GM18861 (cell line): Measurements from ENCODE around the gene HS3ST3B1.

Experiments
- ATAC-seq: cut with Tn5 transposase; IDR thresholded peaks from one replicate; pipeline ENCODE4 v1.9.1; 2021; ENCODE audit not compliant: unreplicated experiment

HS3ST3B1 gene

DNA sequence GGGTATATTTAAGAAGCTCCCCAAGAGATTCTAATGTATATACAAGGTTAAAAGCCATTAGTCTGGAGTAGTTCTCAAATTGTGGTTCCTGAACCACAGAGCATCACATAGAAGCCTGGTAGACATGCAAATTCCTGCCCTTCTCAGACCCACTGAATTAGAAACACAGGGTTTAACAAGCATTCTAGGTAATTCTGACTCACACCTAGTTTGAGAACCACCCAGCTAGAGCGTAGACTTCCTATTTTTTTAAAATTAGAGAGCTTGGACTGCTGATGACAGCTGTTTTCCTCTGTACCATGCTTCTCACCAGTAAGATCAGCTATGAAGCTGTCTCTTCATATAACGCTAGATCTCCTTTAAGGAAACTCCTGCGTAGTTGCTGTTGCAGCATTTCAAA, 50.6 kb downstream of the HS3ST3B1 start:
- peak; percentile 92 for ATAC-seq

DNA sequence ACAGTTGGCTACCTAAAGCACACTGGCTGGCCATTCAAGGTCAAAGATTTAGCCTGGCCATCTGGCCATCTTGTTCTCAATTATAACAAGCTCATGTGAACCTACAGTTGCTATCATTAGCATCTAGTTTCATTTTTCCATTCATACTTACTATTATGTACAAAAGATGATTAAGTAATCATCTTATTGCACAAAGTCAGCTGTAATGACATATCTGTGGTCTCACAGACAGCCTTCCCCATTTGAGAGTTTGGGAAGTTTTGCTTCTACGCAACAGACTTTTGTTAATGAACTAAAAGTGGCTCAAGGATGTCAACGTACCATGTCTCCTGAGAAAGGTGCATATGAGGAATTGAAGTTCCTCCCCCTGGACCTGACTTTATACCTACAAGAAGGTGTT, 51.3 kb downstream of the HS3ST3B1 start:
- no peak for ATAC-seq

DNA sequence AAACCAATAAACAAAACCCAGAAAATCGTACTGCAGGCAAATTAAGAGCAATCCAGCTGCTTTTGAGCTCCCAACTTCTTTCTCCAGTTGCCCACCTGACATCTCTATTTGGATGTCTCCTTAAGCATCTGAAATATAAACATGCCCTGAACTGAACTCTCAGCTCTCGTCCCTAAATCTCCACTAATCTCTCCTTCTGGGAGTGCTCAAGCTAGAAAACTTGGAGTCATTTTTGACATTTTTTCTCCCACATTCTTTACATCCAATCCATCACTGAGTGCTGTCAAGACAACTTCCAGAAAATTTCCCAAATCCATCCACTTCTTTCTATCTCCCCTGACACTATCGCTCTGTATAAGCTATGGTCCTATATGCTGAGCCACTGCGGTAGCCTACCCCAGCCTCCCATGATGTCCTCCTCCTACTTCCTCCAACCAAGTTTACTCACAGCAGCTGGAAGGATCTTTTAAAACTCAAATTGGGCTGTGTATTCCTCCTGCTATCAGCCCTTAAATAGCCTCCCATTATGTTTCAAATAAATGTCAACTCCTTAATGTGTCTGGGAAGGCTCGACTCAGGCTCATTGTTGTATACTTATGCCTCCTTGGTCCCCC, 53.1 kb downstream of the HS3ST3B1 start:
- no peak for ATAC-seq

DNA sequence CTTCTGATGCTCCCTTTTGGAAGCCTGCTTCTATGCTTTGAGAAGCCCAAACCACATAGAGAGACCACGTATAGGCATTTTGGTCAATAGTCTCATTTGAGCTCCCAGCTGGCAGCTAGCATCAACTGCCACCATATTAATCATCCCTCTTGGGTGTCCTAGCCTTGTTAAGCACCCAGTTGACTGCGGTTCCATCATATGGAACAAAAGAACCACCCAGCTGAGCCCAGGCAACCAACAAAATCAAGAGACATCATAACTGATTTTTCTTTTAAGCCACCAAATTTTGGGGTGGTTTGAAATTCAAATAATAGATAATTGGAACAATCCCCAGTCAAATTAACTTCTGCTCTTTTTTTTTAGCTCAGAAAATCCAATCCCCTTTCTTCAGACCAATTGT, 53.9 kb downstream of the HS3ST3B1 start:
- ATAC-seq: no peak

DNA sequence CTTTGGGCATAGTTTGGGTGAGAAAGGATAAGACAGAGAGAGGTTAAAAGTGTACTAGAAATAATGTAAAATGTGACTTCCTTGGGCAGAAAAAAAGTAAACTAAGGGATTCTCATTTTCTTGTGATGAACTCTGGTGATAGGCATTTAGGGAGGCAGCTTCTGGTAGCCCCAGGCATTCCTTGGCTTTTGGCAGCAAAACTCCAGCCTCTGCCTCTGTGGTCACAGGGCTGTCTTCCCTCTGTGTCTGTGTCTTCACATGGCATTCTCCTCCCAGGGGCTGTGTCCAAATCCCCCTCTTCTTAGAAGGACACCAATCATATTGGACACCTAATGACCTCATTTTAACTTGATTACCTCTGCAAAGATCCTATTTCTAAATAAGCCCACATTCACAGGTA, 54.7 kb downstream of the HS3ST3B1 start:
- ATAC-seq: no peak

DNA sequence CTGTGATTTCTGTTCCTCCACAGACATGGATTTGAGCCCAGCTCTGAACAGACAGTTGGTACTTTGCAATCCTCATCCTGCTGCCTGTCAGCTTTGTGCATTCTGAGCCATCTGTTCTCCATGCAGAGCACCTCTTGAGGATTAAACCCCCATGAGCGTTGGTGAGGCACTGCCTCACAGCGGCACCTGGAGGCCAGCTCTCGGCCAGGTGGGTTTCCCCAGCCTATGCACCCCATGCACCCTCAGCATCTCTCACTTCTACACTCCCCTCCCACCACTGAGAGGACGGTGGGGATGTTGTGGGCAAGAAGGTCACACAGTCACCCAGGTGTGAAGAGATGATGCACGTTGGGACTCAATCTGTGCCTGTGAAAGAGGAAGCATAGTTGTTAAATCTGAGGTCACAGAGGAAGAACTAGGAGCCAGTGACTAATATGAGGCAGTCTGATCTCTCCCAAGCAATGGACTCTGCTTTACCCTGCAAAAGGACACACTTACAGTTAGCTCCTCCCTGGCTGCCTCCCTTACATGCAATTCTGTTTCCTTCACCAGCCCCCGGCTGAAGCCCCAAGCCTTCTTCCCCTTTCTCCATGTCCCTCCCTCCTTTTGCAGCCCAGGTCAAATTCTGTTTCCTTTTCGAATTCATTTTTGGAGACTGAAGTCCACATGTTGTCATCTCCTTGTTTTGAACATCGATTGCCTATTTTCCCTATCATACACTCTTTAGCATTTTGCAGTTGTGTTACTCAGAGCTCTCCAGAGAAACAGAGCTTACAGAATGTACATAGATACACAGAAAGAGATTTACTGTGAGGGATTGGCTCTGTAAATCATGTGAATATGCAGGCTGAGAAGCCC, 58.5 kb downstream of the HS3ST3B1 start:
- peak; percentile 94 for ATAC-seq

DNA sequence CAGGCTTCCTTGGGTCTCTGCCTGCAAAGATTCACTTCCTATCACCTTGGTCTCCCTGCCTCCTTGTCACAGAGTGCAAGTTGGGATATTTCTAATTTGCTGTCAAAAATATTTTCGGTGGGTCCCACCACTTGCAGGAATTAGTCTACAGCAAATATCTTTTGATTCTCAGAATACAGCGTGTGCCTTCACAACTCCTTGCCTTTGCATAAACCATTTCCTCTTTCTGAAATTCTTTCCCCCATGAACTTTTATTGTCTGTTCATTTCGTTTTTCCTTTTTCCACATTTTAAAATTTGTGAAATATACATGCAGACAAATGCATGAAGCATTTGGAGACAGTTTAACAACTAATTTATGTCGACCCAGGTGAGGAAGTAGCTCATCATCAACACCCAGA, 60.0 kb downstream of the HS3ST3B1 start:
- no peak for ATAC-seq

DNA sequence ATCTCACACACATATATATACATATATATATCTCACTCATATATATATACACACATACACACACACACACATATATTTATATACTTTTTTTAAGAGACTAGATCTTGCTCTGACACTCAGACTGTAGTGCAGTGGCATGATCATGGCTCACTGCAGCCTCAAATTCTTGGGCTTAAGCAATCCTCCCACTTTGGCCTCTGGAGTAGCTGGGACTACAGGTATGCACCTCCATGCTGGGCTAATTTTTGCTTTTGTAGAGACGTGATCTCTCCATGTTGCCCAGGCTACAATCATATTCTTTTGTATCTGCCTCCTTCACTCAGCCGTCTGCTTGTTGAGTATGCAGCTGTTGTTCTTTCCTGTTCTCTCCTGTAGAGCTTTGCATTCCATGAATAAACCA, 60.6 kb downstream of the HS3ST3B1 start:
- no peak for ATAC-seq

DNA sequence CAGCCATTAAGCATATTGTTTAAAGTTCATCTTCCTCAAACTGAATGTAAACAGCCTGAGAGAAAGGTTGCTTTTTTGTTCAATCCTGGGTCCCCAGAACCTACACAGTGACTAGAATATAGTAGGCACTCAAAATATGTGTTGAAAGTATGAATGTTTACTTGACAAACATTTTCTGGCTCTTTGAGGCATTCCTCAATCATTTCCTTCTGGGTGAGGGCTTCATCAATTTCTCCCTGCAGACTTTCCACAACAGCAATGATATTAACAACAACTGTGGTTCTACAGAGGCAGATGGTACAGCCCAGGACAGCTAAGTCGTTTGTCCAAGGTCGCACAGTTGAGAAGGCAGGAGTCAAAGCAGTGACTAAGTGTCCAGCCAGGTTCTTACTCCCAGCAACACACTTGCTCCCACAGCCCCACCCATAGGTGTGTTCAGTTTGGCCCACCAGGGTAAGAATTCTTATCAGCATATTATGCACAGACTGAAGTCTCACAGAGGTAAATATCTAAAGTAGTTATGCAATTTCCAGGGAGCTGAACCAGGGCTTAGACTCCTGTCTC, 61.1 kb downstream of the HS3ST3B1 start:
- ATAC-seq: no peak

DNA sequence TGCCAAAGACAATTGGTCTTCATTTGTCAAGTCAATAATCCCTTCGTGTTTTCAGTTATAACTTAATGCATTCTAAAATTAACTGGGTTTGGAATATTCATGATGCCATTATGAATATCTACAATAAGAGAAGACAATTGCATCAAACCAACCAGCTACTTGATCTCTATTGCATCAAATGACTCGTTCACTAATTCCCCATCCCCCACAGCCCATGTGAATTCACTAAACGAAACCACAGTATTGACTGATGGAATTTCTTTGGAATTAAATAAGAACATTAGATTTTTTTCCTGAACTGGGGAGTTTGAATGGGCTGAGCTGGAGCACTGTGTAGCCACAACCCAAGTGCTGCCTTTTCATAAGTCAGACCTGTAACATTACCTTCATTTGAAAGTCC, 65.3 kb downstream of the HS3ST3B1 start:
- no peak for ATAC-seq

DNA sequence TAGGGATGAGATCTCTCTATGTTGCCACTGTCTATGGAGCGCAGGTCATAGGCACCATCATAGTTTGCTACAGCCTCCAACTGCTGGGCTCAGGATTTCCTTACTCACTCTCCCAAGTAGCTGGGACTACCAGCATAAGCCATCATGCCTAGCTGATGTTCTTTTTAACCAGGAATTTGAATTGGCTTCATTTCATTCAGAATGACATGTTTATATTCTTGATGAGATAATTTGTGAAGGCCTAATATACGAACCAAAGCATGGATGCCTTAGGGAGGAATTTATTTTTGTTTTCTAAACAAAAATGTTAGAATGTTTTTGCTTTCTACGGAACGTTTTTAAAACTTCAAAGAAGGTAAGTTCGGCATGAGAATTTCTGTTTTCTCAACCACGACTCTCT, 71.6 kb downstream of the HS3ST3B1 start:
- no peak for ATAC-seq

DNA sequence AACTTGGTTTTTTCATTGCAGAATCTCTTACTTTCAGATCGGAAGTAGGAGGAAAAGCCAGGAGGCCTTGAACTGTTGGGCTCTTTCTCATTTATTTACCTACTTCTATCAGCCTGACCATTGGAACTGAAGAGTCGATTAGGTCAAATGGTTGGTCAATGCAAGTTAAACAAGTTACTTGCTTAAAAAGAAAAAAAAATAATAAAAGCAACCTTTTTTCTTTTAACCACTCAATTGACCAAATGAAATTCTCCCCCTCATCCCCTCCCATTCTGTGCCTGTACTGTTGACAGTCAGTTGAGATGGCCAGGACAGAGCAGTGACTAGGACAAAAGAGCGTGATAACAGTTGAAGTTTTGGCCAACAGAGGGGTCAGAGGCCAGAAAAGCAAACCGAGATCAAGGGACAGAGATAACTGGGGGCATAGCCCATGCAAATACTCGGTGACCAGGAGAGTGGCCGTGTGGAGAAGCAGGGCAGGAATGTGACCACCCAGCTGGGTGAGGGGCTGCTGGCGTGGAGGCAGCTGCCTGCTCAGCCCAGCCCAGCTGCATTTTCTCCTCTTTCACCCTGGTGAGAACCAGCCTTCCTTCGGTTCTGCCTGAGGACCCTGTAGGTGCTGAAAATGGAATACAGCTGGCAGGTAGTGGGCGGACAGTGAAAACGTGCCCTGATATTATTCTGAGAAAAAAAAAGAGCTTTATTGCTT, 72.2 kb downstream of the HS3ST3B1 start:
- no peak for ATAC-seq

DNA sequence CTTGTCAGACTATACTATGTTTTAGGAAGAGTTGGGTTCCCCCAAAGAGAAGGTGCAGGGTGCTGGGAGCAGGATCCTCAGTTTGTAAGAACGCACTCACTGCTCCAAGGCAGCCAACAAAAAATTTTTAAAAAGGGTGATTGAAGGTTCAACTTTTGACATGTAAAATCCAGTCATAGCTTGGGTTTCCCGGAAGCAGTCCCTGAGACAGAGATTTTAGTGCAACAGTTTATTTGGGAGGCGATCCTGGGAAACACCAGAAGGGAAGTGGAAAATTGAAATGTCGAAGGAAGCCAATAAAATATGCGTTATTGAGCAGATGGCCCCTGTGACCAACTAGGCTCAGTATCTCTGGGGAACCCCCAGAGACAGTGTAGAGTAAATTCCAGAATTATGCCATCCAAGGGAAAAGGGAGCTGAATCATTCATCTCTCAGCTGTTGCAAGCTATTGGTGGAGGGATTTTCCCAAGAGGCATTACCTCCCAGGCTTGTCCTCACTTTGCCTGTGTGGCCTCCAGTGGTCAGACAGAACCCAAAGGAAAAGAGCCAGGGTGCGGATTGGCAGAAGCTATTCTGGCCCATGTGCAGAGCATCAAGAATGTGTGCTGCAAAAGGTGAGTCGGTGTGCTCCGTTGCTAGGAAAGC, 72.9 kb downstream of the HS3ST3B1 start:
- no peak for ATAC-seq

DNA sequence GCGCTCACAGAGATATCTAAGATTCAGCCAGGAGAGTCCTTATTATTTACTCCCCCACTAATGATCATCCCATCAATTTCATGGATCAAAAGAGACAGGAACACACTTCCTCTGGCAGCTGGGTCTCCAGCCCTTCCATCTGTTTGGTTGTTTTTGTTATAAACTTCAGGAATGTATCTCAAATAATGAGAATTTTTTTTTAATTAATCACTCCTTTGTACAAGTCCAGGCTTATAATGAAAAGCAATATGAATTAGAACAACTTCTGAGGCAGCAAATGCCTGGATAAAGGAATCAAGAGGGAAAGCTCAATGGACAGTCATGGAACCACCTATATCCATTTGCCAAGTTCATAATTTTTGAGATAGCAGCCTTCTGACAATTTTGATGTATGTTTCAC, 73.4 kb downstream of the HS3ST3B1 start:
- no peak for ATAC-seq

DNA sequence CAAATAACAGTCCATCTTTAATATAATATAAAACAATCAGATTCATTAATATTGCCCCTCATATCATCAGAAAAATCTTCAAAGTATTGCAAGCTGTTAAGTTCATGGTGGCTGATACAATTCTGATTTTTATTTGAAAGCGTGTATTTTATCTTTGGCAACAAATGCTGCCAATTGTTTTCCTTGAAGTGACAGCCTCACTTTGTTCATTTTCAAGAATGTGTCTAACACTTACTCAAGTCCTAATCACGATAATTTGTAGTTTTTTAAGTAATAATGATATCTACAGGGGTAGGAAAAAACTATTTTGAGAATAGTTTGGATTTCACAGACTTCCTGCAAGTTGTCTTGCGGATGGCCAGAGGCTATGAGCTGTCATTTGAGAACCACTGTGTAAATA, 75.8 kb downstream of the HS3ST3B1 start:
- ATAC-seq: no peak

DNA sequence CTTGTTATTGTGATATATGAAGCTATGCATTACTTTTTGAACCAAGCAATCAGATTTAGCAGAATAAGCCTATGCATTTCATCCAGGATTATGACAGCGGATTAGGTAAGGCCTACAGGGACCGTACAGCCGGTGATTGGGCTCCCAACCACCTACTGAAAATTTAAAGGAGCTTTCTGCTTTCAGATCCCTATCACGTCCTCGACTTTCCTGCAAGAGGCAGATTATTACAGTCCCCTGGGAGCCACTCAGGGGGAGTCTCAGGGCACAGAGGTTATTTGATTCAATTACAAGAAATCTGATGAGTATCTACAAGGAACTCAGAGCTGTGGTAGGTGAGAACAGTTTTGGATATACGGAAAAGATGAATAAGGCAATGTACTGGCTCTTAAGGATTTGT, 80.7 kb downstream of the HS3ST3B1 start:
- ATAC-seq: no peak

DNA sequence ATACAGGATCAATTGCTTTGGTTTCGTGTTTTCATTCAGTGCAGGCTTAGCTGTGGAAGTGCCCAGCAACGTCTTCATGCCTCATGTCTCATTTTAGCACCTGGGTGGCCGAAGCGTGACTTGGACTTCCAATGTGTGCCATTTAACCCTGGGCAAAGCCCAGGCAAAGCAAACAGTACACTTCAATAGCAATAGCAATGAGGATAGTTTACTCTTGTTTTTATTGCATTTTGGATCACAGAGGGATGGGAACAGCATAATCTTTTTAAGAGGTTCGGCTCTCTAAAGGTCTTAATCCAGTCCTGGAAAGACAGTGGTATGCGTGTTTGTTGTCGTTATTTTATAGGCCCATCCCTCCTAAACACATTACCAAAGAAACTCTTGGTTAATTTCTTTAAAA, 86.2 kb downstream of the HS3ST3B1 start:
- ATAC-seq: no peak

DNA sequence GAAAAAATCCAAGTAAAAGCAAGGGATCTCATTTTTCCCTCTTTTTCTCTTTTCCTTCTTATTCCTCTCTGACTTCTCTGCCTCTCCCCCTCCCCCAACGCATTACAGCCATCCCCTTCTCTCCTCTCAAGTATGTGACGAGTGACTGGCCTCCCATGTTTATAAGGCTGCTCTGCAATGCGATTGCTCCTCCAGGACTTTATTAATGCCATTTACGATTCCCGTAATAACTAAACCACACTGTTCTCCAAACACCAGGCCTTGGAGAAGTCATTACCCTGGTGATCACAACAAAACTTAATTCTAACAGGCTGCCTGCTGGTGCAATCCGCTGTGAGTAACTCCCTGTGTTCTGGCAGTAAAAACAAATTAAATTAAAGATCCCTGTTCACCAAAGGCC, 88.8 kb downstream of the HS3ST3B1 start:
- ATAC-seq: no peak

DNA sequence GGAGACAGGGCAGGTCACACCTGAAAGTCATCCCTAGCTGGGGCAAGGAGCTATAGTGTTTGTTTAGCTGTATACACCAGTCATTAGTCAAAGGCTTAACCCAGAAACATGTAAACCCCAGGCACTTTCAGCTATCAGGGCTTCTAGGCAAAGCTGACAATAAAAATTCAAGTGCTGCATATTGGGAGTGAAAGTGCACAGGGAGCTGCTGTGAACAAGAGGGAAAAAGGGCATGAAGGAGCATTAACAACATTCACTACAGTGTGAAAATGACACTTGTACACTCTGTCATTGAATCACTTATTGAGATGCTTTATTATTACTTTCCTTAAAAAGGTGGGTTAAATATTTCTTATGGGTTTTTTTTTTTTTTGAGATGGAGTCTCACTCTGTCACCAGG, 92.8 kb downstream of the HS3ST3B1 start:
- ATAC-seq: no peak

DNA sequence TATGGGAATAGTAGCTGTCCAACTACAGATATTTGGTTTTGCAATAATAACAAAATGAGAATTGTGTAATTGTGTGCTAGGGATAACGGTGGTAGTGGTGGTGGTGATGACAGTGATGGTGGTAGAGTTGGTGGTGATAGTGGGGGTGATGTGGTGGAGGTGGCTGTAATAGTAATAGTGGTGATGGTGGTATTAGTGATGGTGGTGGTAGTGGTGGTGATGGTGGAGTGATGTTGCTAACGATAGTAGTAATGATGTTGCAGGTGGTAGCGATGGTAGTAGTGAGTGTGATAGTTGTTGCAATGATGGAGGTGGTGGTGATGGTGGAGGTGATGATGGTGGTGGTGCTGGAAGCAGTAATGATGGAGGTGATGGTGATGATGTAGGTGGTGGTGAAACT, 94.4 kb downstream of the HS3ST3B1 start:
- no peak for ATAC-seq

DNA sequence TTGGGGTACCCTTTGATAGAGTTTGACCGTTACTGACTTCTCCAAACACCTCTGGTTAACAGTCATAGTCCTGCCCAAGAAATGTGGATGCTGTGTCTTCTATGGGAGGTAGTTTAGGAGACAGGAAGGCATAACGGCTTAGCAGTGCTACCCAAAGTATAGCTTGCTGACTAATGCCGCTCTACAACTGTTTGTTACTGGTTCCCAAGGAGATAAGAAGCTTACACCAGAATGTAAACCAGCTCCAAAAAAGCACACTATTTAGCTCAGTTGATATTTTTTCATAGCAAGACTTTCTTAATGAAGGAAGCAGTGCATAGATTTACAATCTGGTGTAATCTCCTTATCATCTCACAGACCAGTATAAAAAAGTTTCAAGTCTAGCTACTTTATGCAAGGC, 95.7 kb downstream of the HS3ST3B1 start:
- no peak for ATAC-seq
